ENCODE results near the gene NT5DC3.

DNA sequence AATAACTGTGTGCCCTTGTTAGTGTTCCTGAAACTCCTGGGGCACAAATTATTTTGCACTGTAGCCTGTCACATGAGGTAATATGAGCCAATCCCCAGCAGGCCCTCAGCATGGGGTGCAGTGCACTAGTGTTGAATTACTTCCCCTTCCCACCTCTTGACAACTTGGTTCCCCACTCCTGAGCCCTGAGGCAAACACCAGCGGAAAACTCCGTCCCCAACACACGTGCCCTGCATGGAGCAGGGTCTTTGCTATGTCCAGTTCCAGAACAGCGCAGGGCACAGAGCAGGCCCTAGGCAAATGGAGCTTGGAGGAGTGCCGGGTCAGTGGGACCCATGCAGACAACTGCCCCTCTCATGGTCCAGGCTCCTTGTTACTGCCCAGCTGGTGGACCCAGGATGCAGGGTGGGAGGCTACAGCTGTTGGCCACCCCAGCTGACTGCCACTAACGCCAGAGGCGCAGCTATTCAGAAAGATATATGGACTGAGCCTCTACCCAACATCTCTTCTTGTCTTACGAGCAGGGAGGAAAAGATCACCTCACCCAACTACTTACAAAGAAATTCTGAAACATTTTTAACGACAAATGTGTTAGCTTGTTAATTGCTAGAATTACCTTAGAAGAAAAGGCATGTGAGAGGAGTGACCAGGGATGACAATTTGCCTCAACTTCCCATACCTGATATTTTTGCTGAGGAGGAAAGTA, 71.6 kb downstream of the NT5DC3 start:
- no peak for TF ChIP-seq CTCF (IDR thresholded peaks at IDR 0.05)
- TF ChIP-seq EP300 (IDR thresholded peaks at IDR 0.05), result no peak

Measured in tibial nerve (tissue), 4 donors.